Breast epithelium (tissue), 3 donors: ENCODE measurements around the gene AATK.

Source experiments
- POLR2A ChIP-seq: fragments of 450-650 bp; IDR thresholded peaks from one replicate; pipeline ENCODE4 v1.6.1; 2016; ENCODE audit warnings: antibody characterized with exemption, mild to moderate bottlenecking, moderate library complexity
- TF ChIP-seq, protein P1 (sequence below), 3 donors: fragments of 450-650 bp; IDR thresholded peaks; one replicate each; pipeline ENCODE4 v1.5.1; 2016 to 2017; ENCODE audit warnings: antibody characterized with exemption in 3 of 3, mild to moderate bottlenecking in 3 of 3, moderate library complexity in 3 of 3

DNA sequence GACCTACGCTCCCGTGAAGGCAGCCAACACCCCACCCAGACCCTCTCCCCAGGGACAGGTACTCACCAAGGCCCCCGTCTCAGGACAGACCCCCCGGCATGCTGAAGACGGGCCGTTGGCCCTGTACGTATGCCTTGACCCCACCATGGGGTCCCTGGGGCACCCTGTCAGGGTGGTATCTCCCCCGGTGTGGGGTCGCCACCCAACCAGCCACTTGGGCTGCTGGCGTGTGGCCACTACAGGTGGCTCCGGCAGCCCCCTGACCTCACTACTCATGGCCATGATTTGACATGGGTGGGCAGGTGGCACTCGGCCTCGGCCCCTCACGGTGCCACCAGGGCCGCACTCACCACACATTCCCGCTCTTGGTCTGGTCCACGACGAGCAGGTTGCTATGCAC, 41.6 kb downstream of the AATK start:
- TF ChIP-seq, protein P1, sequence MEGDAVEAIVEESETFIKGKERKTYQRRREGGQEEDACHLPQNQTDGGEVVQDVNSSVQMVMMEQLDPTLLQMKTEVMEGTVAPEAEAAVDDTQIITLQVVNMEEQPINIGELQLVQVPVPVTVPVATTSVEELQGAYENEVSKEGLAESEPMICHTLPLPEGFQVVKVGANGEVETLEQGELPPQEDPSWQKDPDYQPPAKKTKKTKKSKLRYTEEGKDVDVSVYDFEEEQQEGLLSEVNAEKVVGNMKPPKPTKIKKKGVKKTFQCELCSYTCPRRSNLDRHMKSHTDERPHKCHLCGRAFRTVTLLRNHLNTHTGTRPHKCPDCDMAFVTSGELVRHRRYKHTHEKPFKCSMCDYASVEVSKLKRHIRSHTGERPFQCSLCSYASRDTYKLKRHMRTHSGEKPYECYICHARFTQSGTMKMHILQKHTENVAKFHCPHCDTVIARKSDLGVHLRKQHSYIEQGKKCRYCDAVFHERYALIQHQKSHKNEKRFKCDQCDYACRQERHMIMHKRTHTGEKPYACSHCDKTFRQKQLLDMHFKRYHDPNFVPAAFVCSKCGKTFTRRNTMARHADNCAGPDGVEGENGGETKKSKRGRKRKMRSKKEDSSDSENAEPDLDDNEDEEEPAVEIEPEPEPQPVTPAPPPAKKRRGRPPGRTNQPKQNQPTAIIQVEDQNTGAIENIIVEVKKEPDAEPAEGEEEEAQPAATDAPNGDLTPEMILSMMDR (IDR thresholded peaks at IDR 0.05): no peak
- no peak for TF ChIP-seq POLR2A
